HepG2 (cell line): ENCODE data around the gene CNNM3. TPM values are rescaled to one million over a fixed set of nuclear protein-coding genes. Genes with fewer than 3 reads are reported as not detected.

Experiments used
- FOXO1 ChIP-seq: sonication (generic); formaldehyde crosslinking; IDR thresholded peaks from 2 replicates; pipeline ENCODE4 v1.4.0; 2020; ENCODE audit warnings: missing genetic modification reagents
- HHEX ChIP-seq: IDR thresholded peaks from 2 replicates; pipeline ENCODE4 v1.6.1; 2016; ENCODE audit warnings: control low read depth
- HNRNPH1 ChIP-seq: fragments of 200-400 bp; formaldehyde crosslinking; optimal IDR thresholded peaks from 2 replicates; pipeline ENCODE3; 2017; ENCODE audit warnings: mild to moderate bottlenecking, low read depth, low read length
- ISL2 ChIP-seq: sonication (generic); formaldehyde crosslinking; IDR thresholded peaks from 2 replicates; pipeline ENCODE4 v1.5.0; 2020; ENCODE audit warnings: missing genetic modification reagents
- KLF9 ChIP-seq: IDR thresholded peaks from 2 replicates; pipeline ENCODE4 v1.6.1; 2016; ENCODE audit warnings: low read depth
- MLLT10 ChIP-seq: sonication (generic); formaldehyde crosslinking; IDR thresholded peaks from 2 replicates; pipeline ENCODE4 v1.4.0; 2020; ENCODE audit warnings: missing genetic modification reagents
- MXI1 ChIP-seq: IDR thresholded peaks from 3 replicates; pipeline ENCODE4 v1.6.1; 2012; ENCODE audit warnings: low read depth, low read length, inconsistent platforms, borderline replicate concordance
- NBN ChIP-seq: fragments of 450-650 bp; conservative IDR thresholded peaks from 2 replicates; pipeline ENCODE4 v1.6.1; 2017
- STAG1 ChIP-seq: sonication (generic); formaldehyde crosslinking; IDR thresholded peaks from 2 replicates; pipeline ENCODE4 v1.4.0; 2020; ENCODE audit warnings: missing genetic modification reagents
- STAT6 ChIP-seq: sonication (generic); formaldehyde crosslinking; IDR thresholded peaks from 2 replicates; pipeline ENCODE4 v1.4.0; 2020; ENCODE audit warnings: missing genetic modification reagents, mild to moderate bottlenecking, borderline replicate concordance
- TFDP1 ChIP-seq: IDR thresholded peaks from 2 replicates; pipeline ENCODE4 v1.6.1; 2016; ENCODE audit warnings: missing compliant biosample characterization, missing genetic modification reagents, borderline replicate concordance
- ZNF225 ChIP-seq: sonication (generic); formaldehyde crosslinking; IDR thresholded peaks from 2 replicates; pipeline ENCODE4 v1.4.0; 2020; ENCODE audit warnings: mild to moderate bottlenecking, missing genetic modification reagents
- ZNF773 ChIP-seq: sonication (generic); formaldehyde crosslinking; IDR thresholded peaks from 2 replicates; pipeline ENCODE4 v1.4.0; 2020; ENCODE audit warnings: missing genetic modification reagents, borderline replicate concordance
- ZNF891 ChIP-seq: sonication (generic); formaldehyde crosslinking; IDR thresholded peaks from 2 replicates; pipeline ENCODE4 v1.5.0; 2020; ENCODE audit warnings: mild to moderate bottlenecking, missing genetic modification reagents
- ZSCAN22 ChIP-seq: sonication (generic); formaldehyde crosslinking; IDR thresholded peaks from 2 replicates; pipeline ENCODE4 v1.4.0; 2020; ENCODE audit warnings: mild to moderate bottlenecking, missing genetic modification reagents
- polyA plus RNA-seq, 8 experiments: library from polyadenylated mRNA; depleted of rRNA in 3 of 8; stranded (reverse) in 7 of 8; unstranded in 1 of 8; fragments of >200 nt; fragmentation: Illumina TruSeq in 4 of 8; extraction: Trizol in 4 of 8; gene quantifications; 2 replicates each; pipeline versions ENCODE4 v1.2.1 to v1.2.3, GENCODE V29; 2011 to 2016; ENCODE audit warnings: low read depth in 4 of 8, missing spikeins in 1 of 8, mixed read lengths in 1 of 8; ENCODE audit not compliant: insufficient read depth in 1 of 8
- total RNA-seq, 5 experiments: library from RNA; depleted of rRNA; stranded (reverse); fragments of >200 nt; fragmentation: Illumina TruSeq; extraction: Trizol; gene quantifications; 2 replicates each; pipeline ENCODE4 v1.2.3, GENCODE V29; 2016; ENCODE audit warnings: low read depth in 1 of 5
- TF ChIP-seq, protein P1 (sequence below): sonication (generic); formaldehyde crosslinking; IDR thresholded peaks from 2 replicates; pipeline ENCODE4 v1.5.1; 2020; ENCODE audit warnings: mild to moderate bottlenecking, moderate library complexity, missing genetic modification reagents
- TF ChIP-seq, protein P2 (sequence below): sonication (generic); formaldehyde crosslinking; IDR thresholded peaks from 2 replicates; pipeline ENCODE4 v1.4.0; 2020; ENCODE audit warnings: missing genetic modification reagents
- TF ChIP-seq, protein P3 (sequence below): sonication (generic); formaldehyde crosslinking; IDR thresholded peaks from 2 replicates; pipeline ENCODE4 v1.5.0; 2020; ENCODE audit warnings: mild to moderate bottlenecking, missing genetic modification reagents

CNNM3 gene
- total and polyA plus RNA-seq, 2 of the 13 experiments (the other 11 are each of a cell fraction or from before 2014, with no cell fraction given), result 21.2 to 27.9 TPM

DNA sequence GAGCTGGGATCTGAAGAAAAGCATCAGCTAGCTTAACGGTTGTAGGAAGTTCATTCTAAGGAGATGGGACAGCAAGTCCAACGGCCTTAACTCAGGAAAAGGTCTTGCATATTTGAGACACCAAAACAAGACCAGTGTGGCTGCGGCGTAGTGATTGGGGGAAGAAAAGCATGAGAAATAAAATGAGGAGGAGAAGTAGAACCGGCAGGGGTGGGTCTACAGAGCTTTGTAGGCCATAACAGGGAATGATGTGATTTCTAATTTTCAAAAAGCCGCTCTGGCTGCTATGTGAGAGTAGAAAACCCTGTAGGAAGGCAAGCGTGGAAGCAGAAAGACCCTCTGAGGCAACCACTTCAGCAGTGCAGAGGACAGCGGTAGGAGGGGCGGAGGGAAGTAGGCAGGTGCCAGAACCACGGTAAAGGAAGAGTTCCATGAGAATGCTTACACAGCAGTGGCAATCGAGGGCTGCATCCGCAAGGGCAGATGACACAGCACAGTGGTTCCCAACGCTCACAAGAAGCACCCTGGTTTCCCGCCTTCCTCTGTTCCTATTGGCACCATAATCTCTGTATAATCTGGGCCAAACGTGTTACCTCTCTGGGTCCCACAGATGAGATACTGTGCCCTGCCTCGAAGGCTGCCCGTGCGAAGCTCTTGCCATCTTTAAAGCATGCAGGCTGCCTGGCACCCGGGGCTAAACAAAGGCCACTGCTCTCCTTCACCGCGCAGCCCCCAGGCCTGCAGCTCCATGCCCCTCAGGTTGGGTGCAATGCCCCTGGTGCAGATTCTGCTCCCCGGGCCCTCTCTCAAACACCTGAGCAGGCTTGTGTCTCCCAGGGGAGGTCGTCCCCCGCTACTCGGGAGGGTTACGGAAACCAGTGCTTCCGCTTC lies 41.0 kb downstream of the CNNM3 start (continued):
- TF ChIP-seq MLLT10 (CRISPR knock-in tag) (no peak), ZNF773 (CRISPR knock-in tag) (no peak), STAG1 (CRISPR knock-in tag) (0 out of 2 replicates have a peak, but pooled peaks have one; percentile 4), ISL2 (CRISPR knock-in tag) (no peak), HHEX (CRISPR knock-in tag) (0 out of 2 replicates have a peak, but pooled peaks have one; percentile 43), HNRNPH1 (no peak), KLF9 (CRISPR knock-in tag) (0 out of 2 replicates have a peak, but pooled peaks have one; percentile 1), FOXO1 (CRISPR knock-in tag) (no peak), STAT6 (CRISPR knock-in tag) (no peak), ZNF225 (CRISPR knock-in tag) (no peak), MXI1 (no peak), TFDP1 (CRISPR knock-in tag) (peak; percentile 58; the same call in 1 of the 2 replicates), ZSCAN22 (CRISPR knock-in tag) (0 out of 2 replicates have a peak, but pooled peaks have one; percentile 9), NBN (no peak), ZNF891 (CRISPR knock-in tag) (0 out of 2 replicates have a peak, but pooled peaks have one; percentile 12)
- TF ChIP-seq, protein P1, sequence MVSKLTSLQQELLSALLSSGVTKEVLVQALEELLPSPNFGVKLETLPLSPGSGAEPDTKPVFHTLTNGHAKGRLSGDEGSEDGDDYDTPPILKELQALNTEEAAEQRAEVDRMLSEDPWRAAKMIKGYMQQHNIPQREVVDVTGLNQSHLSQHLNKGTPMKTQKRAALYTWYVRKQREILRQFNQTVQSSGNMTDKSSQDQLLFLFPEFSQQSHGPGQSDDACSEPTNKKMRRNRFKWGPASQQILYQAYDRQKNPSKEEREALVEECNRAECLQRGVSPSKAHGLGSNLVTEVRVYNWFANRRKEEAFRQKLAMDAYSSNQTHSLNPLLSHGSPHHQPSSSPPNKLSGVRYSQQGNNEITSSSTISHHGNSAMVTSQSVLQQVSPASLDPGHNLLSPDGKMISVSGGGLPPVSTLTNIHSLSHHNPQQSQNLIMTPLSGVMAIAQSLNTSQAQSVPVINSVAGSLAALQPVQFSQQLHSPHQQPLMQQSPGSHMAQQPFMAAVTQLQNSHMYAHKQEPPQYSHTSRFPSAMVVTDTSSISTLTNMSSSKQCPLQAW (CRISPR knock-in tag), result no peak
- TF ChIP-seq, protein P2, sequence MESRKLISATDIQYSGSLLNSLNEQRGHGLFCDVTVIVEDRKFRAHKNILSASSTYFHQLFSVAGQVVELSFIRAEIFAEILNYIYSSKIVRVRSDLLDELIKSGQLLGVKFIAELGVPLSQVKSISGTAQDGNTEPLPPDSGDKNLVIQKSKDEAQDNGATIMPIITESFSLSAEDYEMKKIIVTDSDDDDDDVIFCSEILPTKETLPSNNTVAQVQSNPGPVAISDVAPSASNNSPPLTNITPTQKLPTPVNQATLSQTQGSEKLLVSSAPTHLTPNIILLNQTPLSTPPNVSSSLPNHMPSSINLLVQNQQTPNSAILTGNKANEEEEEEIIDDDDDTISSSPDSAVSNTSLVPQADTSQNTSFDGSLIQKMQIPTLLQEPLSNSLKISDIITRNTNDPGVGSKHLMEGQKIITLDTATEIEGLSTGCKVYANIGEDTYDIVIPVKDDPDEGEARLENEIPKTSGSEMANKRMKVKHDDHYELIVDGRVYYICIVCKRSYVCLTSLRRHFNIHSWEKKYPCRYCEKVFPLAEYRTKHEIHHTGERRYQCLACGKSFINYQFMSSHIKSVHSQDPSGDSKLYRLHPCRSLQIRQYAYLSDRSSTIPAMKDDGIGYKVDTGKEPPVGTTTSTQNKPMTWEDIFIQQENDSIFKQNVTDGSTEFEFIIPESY (CRISPR knock-in tag), result no peak
- TF ChIP-seq, protein P3, sequence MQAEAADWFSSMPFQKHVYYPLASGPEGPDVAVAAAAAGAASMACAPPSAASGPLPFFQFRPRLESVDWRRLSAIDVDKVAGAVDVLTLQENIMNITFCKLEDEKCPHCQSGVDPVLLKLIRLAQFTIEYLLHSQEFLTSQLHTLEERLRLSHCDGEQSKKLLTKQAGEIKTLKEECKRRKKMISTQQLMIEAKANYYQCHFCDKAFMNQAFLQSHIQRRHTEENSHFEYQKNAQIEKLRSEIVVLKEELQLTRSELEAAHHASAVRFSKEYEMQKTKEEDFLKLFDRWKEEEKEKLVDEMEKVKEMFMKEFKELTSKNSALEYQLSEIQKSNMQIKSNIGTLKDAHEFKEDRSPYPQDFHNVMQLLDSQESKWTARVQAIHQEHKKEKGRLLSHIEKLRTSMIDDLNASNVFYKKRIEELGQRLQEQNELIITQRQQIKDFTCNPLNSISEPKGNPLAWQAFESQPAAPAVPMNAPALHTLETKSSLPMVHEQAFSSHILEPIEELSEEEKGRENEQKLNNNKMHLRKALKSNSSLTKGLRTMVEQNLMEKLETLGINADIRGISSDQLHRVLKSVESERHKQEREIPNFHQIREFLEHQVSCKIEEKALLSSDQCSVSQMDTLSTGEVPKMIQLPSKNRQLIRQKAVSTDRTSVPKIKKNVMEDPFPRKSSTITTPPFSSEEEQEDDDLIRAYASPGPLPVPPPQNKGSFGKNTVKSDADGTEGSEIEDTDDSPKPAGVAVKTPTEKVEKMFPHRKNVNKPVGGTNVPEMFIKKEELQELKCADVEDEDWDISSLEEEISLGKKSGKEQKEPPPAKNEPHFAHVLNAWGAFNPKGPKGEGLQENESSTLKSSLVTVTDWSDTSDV, result no peak
